Measurements from ENCODE around the gene SMKR1. TPM values are rescaled to one million over a fixed set of nuclear protein-coding genes. Genes with fewer than 3 reads are reported as not detected.
"Not testable (repeated sequence)": the region's sequence is repeated elsewhere in the genome, so short reads cannot be mapped to it uniquely, and the experiment has no call there.

SMKR1 gene
- 0.34 TPM in 1 of 2 replicates, not detected in the other for total RNA-seq (2014; rRNA removed; shearing (Covaris generic); ENCODE audit: low replicate concordance)

DNA sequence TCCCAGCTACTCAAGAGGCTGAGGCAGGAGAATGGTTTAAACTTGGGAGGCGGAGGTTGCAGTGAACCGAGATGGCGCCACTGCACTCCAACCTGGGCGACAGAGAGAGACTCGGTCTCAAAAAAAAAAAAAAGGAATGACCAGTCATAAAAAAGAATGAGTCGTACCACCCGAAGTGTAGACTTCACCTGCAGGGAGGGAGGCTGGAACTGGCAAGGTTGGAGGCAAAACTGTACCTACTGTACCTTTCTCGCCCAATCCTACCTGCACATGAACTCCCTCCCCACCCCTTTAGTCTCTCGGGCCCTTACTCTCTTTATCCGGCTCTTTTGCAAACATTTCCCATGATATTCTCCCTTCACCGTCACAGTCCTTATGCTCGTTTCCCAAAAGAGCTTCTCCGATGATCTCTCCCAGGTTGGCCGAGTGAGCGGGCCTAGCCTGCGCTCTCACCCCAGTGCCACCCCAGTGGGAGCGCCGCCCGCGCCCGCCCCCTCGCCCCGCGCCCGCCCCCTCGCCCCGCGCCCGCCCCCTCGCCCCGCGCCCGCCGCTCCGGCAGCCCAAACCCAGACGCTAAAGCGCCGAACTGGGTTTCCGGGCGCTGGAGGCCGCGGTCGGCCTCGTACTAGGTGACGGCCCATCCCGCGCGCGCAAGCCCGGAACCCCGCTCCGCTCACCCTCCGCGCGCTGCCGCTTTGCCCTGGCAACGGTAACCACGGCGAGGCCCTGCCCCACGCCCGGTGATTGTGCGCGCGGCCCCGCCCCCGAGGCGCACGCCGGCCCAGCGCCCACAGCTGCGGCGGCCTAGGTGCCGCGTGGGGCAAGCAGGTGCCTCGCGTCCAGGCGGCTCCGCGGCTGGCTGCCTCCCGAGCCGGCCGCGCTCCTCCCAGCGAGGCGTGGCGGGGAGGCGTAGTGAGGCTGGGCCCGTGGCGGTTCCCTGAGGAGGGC lies at the start of gene SMKR1:
Gene SMKR1 (plus strand): TSS at position 772 of the 948 bp plus-strand sequence. CDS start 294 bp downstream, outside the sequence.
- peak; percentile 72 for DNase-seq (ENCODE audit: low read depth)
- in situ Hi-C loops (cut with HindIII; ENCODE audit: low pct_unique_long_range_greater_than_20kb, low sequenced_read_pairs) = no loop called here

DNA sequence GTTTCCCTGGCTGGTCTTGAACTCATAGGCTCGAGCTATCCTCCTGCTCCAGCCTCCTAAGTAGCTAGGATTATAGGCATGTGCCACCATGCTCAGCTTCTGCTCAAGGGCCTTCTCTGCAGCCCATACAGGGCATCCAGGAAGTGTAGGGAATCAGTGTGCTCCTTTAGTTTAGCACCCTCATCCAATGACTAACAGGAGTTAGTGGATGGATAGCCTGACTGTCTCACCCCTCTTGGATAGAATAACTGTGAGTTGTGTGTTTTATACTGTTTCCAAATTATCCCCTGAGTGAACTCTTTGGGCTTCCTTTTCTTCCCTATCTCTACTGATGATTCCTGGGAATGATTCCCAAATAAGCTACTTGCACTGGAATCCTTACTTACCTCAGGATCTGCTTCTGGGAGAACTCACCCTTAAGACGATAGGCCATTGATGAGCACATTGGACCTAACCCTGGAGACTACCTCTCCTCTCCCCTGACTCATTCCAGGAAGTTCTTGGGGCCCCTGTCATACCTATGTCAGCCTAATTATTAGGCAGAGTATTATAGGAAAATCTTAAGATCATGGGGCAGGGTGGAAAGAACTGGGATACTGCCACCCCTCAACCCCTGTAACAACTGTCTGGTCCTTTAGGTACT lies 49.6 kb upstream of the SMKR1 start:
- DNase-seq (ENCODE audit: low read depth) = no peak
- in situ Hi-C loops (cut with HindIII; ENCODE audit: low pct_unique_long_range_greater_than_20kb, low sequenced_read_pairs) = no loop called here

GRCh38 chr7:129453510-129454248 lies 48.7 kb upstream of the SMKR1 start:
- no peak for DNase-seq (ENCODE audit: low read depth)
- in situ Hi-C loops (cut with HindIII; ENCODE audit: low pct_unique_long_range_greater_than_20kb, low sequenced_read_pairs) = no loop called here

GRCh38 chr7:129454249-129454551 lies 48.1 kb upstream of the SMKR1 start:
- no peak for DNase-seq (ENCODE audit: low read depth)
- in situ Hi-C loops (cut with HindIII; ENCODE audit: low pct_unique_long_range_greater_than_20kb, low sequenced_read_pairs) = no loop called here

DNA sequence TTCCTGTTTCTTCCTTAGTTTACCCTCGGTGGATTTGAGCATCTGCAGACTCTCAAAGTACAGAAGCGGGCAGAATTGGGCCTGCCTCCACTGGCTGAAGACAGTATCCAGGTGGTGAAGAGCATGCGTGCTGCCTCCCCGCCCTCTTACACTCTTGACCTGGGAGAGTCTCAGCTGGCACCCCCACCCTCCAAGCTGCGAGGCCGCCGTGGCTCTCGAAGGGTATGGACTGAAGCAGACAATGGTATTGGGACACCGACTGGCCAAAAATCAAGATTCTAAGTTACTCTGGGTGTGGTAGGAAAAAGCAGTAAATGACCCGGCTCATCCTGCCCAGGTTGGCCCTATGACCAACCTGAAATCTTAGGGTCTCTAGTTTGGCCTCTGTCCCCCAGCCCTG lies 45.9 kb upstream of the SMKR1 start:
- in situ Hi-C loops (cut with HindIII; ENCODE audit: low pct_unique_long_range_greater_than_20kb, low sequenced_read_pairs) = no loop called here
- DNase-seq (ENCODE audit: low read depth) = no peak

DNA sequence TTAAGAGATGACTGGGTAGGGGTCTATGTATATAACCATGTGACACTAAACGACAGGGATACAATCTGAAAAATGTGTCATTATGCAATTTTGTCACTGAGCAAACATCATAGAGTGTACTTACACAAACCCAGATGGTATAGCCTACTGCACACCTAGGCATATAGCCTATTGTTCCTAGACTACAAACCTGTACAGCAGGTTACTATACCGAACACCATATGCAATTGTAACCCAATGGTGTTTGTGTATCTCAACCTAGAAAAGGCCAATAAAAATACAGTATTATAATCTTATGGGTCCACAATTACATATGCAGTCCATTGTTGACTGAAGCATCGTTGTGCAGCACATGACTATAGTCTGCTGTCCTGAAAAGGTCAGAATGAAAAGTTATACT lies 45.2 kb upstream of the SMKR1 start:
- DNase-seq (ENCODE audit: low read depth) = no peak
- in situ Hi-C loops (cut with HindIII; ENCODE audit: low pct_unique_long_range_greater_than_20kb, low sequenced_read_pairs) = no loop called here

DNA sequence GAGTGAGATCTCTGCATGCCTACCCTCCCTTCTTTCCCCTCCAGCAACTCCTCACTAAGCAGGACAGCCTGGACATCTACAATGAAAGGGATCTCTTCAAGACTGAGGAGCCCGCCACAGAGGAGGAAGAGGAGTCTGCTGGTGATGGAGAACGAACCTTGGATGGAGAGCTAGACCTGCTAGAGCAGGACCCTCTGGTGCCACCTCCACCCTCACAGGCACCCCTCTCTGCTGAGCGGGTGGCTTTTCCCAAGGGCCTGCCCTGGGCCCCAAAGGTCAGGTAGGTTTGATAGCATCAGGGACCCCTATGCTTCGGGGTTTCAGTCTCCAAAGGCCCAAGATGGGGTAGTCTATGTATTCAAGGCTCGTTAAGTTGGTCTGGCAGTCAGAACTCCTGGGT lies 44.2 kb upstream of the SMKR1 start:
- in situ Hi-C loops (cut with HindIII; ENCODE audit: low pct_unique_long_range_greater_than_20kb, low sequenced_read_pairs) = no loop called here
- DNase-seq (ENCODE audit: low read depth) = no peak

DNA sequence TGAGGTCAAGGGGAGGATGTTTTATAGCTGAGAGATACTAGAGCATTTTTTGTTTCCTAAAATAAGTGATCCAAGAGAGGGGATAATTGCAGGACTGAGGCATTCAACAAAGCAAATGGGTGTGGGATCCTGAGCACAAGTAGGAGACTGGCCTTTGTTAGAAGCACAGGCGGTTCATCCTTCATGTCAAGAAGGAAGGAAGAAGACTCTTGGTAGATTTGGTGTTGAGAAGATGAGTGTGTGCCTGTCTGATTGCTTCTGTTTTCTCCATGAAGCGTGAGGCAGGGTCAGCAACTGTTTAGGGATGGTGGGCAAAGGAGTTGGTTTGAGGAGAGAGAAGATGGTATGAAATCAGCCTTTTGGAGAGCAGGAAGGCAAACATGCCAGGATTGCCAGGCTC lies 40.5 kb upstream of the SMKR1 start:
- in situ Hi-C loops (cut with HindIII; ENCODE audit: low pct_unique_long_range_greater_than_20kb, low sequenced_read_pairs) = no loop called here
- DNase-seq (ENCODE audit: low read depth) = no peak

DNA sequence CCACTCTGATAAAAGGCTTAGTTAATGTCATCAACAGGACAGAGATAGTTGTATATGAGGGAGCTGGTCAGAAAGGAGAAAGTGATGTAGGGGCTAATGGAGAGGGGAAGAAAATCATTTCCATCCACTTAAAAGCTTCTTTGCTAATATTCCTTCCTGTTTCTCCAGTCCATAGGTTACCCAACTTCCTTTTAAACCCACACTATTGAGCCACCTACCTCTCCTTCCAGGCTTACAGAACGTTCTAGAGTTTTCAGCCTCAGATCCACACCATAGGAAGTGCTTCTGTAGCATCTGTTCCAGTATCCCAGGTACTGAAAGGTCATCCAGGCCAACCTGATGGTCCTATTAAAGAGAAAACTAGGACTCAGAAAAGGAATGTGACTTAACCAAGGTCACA lies 39.9 kb upstream of the SMKR1 start:
- in situ Hi-C loops (cut with HindIII; ENCODE audit: low pct_unique_long_range_greater_than_20kb, low sequenced_read_pairs) = no loop called here
- no peak for DNase-seq (ENCODE audit: low read depth)

DNA sequence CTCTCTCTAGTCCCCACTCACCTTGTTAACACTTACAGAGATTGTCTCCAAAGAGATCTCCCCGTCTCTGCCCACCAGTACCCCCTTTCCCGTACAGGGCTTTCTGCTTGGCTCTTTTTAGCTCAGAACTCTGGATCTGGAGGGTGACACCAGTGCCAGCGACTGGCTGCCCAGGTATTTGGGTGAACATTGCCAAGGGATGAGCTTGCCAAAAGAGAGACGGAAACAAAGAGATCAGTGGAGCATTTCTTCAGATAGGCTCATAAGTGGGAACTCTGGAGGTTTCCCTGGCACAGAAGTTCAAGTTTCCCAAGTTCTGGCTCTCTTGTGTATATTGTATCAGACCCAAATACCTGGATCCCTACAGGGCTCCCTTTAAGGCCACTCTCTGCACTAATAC lies 38.1 kb upstream of the SMKR1 start:
- in situ Hi-C loops (cut with HindIII; ENCODE audit: low pct_unique_long_range_greater_than_20kb, low sequenced_read_pairs) = no loop called here
- no peak for DNase-seq (ENCODE audit: low read depth)

DNA sequence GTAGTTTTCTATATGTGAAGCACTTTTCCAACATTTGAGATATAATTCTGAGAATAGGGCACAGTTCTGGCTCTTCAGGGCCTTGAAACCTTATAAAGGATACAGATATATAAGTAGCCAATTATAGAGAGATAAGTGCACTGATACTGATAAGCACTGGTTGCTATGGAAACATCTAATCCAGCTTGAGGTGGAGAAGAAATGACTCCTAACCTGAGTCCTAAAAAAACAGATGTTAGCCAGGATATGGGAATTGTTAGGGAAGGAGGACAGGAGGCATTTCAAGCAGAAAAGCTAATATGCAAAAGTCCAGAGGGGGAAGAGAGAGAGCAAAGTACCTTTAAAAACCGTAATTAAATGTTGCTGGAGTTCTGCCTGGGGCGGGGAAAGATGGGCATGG lies 37.3 kb upstream of the SMKR1 start:
- in situ Hi-C loops (cut with HindIII; ENCODE audit: low pct_unique_long_range_greater_than_20kb, low sequenced_read_pairs) = no loop called here

DNA sequence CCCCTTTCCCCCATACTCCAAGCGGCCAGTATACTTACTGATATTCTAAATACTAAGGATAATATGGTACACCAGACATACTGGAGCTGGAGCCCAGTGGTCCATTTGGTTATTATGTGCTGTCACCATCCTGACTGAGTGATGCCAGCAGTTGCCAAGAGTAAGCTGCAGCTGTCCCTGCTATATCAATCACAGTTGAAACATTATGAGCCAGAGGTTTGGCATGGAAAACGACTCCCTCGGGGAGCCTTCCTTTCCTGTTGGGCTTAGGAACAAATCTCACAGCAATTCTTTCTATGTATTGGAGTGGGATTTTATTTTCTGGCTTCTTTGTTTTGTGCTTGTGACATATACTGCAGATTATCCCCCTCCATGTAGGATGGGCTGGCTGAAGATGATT lies 35.5 kb upstream of the SMKR1 start:
- DNase-seq (ENCODE audit: low read depth) = no peak
- in situ Hi-C loops (cut with HindIII; ENCODE audit: low pct_unique_long_range_greater_than_20kb, low sequenced_read_pairs) = no loop called here

More for the DNA sequence above, 37.3 kb upstream of the SMKR1 start:
- no peak for DNase-seq (ENCODE audit: low read depth)

DNA sequence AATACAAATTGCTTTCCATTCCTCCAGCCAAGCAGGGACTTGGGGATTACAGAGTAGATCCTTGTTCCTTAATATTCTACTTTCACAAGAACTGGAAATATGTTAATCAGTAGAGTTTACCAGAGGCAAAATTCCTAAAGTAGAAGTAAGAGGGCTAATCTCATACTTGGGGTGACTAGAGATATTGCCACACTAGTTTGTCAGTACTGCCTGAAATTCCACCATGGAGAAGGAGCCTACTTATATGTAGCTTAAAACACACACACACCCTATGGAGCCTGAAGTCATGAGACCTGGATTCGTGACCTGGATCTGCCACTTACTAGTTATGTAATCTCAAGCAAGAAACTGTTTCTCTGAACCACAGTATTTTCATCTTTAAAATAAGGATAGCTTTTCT lies 34.2 kb upstream of the SMKR1 start:
- no peak for DNase-seq (ENCODE audit: low read depth)
- in situ Hi-C loops (cut with HindIII; ENCODE audit: low pct_unique_long_range_greater_than_20kb, low sequenced_read_pairs) = no loop called here

- DNase-seq (ENCODE audit: low read depth) = no peak
Measured at GRCh38 chr7:129468547-129468946, 33.8 kb upstream of the SMKR1 start.

GRCh38 chr7:129469930-129470329 lies 32.4 kb upstream of the SMKR1 start:
- in situ Hi-C loops (cut with HindIII; ENCODE audit: low pct_unique_long_range_greater_than_20kb, low sequenced_read_pairs) = no loop called here
- no peak for DNase-seq (ENCODE audit: low read depth)

More at GRCh38 chr7:129468547-129468946, 33.8 kb upstream of the SMKR1 start:
- in situ Hi-C loops (cut with HindIII; ENCODE audit: low pct_unique_long_range_greater_than_20kb, low sequenced_read_pairs) = no loop called here

DNA sequence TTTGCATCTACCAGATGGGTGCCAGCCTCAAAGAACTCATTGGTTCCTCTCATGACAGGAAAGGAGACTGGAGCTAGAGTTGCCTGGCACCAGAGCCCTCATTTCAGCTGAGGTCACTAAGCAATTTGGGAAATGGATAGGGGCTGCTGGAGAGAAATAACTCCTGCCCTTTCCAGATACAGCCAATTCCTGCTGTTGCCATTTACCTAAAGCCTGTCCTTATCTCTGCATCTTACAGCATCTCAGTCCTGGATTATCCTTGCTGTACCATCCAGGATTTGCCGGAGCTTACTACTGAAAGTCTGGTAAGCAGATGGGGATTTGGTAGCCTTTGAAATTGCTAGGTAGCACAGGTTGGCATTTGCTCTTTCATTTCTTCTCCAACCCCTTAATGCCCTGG lies 31.9 kb upstream of the SMKR1 start:
- no peak for DNase-seq (ENCODE audit: low read depth)
- in situ Hi-C loops (cut with HindIII; ENCODE audit: low pct_unique_long_range_greater_than_20kb, low sequenced_read_pairs) = no loop called here

- in situ Hi-C loops (cut with HindIII; ENCODE audit: low pct_unique_long_range_greater_than_20kb, low sequenced_read_pairs) = no loop called here
- peak; percentile 19 for DNase-seq (ENCODE audit: low read depth)
Measured at GRCh38 chr7:129471402-129471827, 30.9 kb upstream of the SMKR1 start.

- in situ Hi-C loops (cut with HindIII; ENCODE audit: low pct_unique_long_range_greater_than_20kb, low sequenced_read_pairs); DNase-seq (ENCODE audit: low read depth): not testable (repeated sequence)
Measured at GRCh38 chr7:129475931-129476330, 26.4 kb upstream of the SMKR1 start.

DNA sequence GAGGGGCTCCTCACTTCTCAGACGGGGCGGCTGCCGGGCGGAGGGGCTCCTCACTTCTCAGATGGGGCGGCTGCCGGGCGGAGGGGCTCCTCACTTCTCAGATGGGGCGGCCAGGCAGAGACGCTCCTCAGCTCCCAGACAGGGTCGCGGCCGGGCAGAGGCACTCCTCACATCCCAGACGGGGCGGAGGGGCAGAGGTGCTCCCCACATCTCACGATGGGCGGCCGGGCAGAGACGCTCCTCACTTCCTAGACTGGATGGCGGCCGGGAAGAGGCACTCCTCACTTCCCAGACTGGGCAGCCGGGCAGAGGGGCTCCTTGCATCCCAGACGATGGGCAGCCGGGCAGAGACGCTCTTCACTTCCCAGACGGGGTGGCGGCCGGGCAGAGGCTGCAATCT lies 25.9 kb upstream of the SMKR1 start:
- DNase-seq (ENCODE audit: low read depth); in situ Hi-C loops (cut with HindIII; ENCODE audit: low pct_unique_long_range_greater_than_20kb, low sequenced_read_pairs): not testable (repeated sequence)

Data from Caki2 (cell line).